ENCODE results near the gene THSD7A. TPM values are rescaled to one million over a fixed set of nuclear protein-coding genes. Genes with fewer than 3 reads are reported as not detected.

Gene THSD7A
- total RNA-seq, 1 donor from 2014 or later: 7.0 TPM

DNA sequence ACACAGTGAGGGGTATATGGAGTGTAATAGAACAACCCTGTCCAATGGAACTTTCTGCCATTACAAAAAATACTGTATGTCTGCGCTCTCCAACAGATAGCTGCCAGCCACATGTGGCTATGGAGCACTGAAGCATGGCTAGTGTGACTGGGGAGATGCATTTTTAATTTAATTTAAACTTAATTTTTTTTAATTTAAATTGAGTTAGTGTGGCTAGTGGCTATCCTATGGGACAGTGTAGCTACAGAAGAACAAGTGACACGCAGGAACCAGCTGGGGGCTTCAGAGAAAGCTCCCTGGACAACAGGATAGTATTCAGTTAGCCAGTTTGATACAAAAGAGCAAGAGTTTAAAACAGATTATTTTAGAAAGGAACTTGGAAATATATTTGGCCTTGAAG is 408.0 kb downstream of the THSD7A start:
- no peak for DNase-seq (ENCODE audit: low spot score)

GRCh38 chr7:11420049-11420448 is 411.9 kb downstream of the THSD7A start:
- DNase-seq (ENCODE audit: low spot score): no peak

GRCh38 chr7:11416641-11417458 is 415.1 kb downstream of the THSD7A start:
- no peak for DNase-seq (ENCODE audit: low spot score)

DNA sequence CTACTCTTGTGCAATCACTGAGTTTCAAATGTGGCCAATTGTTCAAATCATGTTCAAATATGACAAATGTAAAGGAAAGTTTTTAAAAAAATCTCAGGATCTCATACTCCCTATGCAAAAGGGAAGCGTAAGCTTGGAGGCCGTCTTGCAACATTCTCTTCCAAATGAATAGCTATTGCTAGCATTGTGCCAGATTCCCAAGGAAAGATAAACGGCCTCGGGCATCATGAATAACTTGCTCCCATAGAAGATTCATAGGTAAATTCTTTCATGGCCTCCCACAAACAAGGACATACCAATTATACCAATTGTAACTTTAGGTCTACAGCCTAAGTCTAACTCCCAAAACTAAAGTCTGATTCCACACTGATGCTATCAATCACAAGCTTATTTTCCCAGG is 416.9 kb downstream of the THSD7A start:
- DNase-seq (ENCODE audit: low spot score): no peak

GRCh38 chr7:11413901-11414300 is 418.1 kb downstream of the THSD7A start:
- no peak for DNase-seq (ENCODE audit: low spot score)

GRCh38 chr7:11412036-11412435 is 420.0 kb downstream of the THSD7A start:
- no peak for DNase-seq (ENCODE audit: low spot score)

- no peak for DNase-seq (ENCODE audit: low spot score)
These were observed 421.0 kb downstream of the THSD7A start for GRCh38 chr7:11410656-11411644.

GRCh38 chr7:11404355-11404754 is 427.6 kb downstream of the THSD7A start:
- DNase-seq (ENCODE audit: low spot score): no peak

- no peak for DNase-seq (ENCODE audit: low spot score)
These were observed 428.2 kb downstream of the THSD7A start for GRCh38 chr7:11403781-11404180.

- no peak for DNase-seq (ENCODE audit: low spot score)
These were observed 437.6 kb downstream of the THSD7A start for GRCh38 chr7:11394438-11394837.

- no peak for DNase-seq (ENCODE audit: low spot score)
These were observed 452.4 kb downstream of the THSD7A start for GRCh38 chr7:11379641-11380040.

GRCh38 chr7:11376529-11376928 is 455.5 kb downstream of the THSD7A start:
- DNase-seq (ENCODE audit: low spot score): no peak

DNA sequence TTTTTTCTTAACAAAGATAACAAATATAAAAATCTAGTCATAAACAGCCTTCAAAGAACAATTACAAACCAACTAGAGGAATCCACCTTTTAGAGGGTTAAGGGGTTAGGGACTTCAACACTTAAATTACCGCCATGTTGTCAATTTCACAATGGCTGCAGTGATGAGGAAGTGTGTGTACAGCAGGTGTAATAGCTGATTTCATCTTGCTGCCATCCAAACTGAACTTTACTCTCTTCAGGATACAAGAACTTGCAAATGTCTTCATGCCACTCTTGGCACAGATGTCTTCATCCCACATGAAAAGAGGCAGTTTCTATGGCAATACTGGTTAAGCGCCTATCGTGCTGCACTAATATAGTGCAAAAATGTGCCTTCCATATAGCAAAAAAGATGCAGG is 457.4 kb downstream of the THSD7A start:
- DNase-seq (ENCODE audit: low spot score): no peak

- DNase-seq (ENCODE audit: low spot score): no peak
These were observed 458.4 kb downstream of the THSD7A start for GRCh38 chr7:11373546-11374142.

DNA sequence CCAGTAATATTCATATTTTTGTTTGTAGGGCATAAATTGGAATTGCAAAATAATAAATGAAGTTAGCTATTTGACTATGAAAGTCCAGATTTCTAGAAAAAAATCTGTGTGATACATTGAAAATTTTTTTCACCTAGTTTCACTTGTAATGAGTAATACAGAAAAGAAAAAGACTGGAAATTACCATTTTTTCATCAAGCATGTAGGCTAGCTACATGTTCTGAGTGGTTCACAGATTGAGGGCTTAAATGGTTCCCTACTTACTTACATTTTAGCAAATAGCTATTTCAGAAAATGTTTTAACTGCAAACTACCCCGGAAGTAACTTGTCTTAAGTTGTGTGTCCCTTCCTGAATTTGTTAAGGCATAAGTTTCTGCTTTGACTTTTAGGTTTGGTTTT is 462.3 kb downstream of the THSD7A start:
- no peak for DNase-seq (ENCODE audit: low spot score)

GRCh38 chr7:11366118-11366517 is 465.9 kb downstream of the THSD7A start:
- no peak for DNase-seq (ENCODE audit: low spot score)

GRCh38 chr7:11358637-11359036 is 473.4 kb downstream of the THSD7A start:
- no peak for DNase-seq (ENCODE audit: low spot score)

GRCh38 chr7:11355399-11356005 is 476.5 kb downstream of the THSD7A start:
- no peak for DNase-seq (ENCODE audit: low spot score)

GRCh38 chr7:11346302-11346701 is 485.7 kb downstream of the THSD7A start:
- DNase-seq (ENCODE audit: low spot score): no peak

- DNase-seq (ENCODE audit: low spot score): no peak
These were observed 486.4 kb downstream of the THSD7A start for GRCh38 chr7:11345621-11346020.

DNA sequence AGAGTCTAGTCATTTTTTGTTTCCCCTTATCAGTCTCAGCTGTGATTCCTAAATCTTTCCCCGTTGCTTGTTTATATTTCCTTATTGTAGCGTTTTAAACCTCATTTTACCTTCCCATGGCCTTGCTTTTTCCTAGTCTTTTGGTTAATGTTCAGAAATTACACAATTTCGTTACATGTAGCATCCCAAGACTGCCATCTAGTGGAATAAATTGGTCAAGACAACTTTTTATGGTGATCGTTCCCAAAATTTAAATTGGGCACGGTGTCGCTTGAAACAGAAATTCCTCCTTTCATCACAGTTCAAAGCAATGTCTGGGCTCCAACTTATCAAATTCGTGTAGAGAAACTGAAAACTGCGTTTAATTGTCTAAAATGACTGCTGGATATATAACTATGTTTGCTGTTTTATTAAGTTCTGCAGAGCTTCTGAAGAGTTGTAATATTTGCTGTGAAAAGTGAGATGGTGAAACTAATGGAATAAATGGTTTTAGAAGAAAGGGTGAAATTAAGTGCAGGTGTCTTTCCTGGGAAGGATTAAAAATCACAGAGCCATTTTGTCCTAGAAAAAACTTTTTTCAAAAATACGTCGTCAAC is 488.1 kb downstream of the THSD7A start:
- peak; percentile 56 for DNase-seq (ENCODE audit: low spot score)
